ENCODE results near the gene PCIF1. TPM values are rescaled to one million over a fixed set of nuclear protein-coding genes. Genes with fewer than 3 reads are reported as not detected.

Gene PCIF1
- total and polyA plus RNA-seq, 9 of the 15 experiments (the other 6 are each of a cell fraction or from before 2014, with no cell fraction given) = 5.8 to 29.4 (median 11.3) TPM

GRCh38 chr20:45934586-45935415 lies at the start of gene PCIF1 (continued):
- TF ChIP-seq MCM2 (IDR thresholded peaks at IDR 0.05; ENCODE audit: low read depth) = no peak
- TF ChIP-seq PCBP1 (IDR thresholded peaks at IDR 0.05; ENCODE audit: low read depth, low read length, poor library complexity, severe bottlenecking) = peak; percentile 91
- TF ChIP-seq EZH2 (IDR thresholded peaks at IDR 0.05; ENCODE audit: borderline replicate concordance, low read depth, low read length) = no peak
- no peak for TF ChIP-seq C11orf30 (IDR thresholded peaks at IDR 0.05; ENCODE audit: low read depth)
- TF ChIP-seq, protein P1, sequence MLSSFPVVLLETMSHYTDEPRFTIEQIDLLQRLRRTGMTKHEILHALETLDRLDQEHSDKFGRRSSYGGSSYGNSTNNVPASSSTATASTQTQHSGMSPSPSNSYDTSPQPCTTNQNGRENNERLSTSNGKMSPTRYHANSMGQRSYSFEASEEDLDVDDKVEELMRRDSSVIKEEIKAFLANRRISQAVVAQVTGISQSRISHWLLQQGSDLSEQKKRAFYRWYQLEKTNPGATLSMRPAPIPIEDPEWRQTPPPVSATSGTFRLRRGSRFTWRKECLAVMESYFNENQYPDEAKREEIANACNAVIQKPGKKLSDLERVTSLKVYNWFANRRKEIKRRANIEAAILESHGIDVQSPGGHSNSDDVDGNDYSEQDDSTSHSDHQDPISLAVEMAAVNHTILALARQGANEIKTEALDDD (IDR thresholded peaks at IDR 0.05) = no peak
- no peak for TF ChIP-seq SMC3 (conservative IDR thresholded peaks at IDR 0.05; ENCODE audit: insufficient read depth, low read depth, low read length)
- TF ChIP-seq NRF1 (conservative IDR thresholded peaks at IDR 0.05 in 1 of 2, IDR thresholded peaks at IDR 0.05 in 1 of 2) = peak; percentile 96 to 98
- TF ChIP-seq REST (IDR thresholded peaks at IDR 0.05; ENCODE audit: borderline replicate concordance) = peak; percentile 78
- peak; percentile 86 for TF ChIP-seq REST (CRISPR knock-in tag; IDR thresholded peaks at IDR 0.05; ENCODE audit: low read depth)
- peak; percentile 73 for TF ChIP-seq PRPF4 (IDR thresholded peaks at IDR 0.05; ENCODE audit: insufficient read depth, low read depth, low read length, poor library complexity, severe bottlenecking)
- TF ChIP-seq SREBF2 (CRISPR knock-in tag; IDR thresholded peaks at IDR 0.05) = no peak
- TF ChIP-seq, protein P2, sequence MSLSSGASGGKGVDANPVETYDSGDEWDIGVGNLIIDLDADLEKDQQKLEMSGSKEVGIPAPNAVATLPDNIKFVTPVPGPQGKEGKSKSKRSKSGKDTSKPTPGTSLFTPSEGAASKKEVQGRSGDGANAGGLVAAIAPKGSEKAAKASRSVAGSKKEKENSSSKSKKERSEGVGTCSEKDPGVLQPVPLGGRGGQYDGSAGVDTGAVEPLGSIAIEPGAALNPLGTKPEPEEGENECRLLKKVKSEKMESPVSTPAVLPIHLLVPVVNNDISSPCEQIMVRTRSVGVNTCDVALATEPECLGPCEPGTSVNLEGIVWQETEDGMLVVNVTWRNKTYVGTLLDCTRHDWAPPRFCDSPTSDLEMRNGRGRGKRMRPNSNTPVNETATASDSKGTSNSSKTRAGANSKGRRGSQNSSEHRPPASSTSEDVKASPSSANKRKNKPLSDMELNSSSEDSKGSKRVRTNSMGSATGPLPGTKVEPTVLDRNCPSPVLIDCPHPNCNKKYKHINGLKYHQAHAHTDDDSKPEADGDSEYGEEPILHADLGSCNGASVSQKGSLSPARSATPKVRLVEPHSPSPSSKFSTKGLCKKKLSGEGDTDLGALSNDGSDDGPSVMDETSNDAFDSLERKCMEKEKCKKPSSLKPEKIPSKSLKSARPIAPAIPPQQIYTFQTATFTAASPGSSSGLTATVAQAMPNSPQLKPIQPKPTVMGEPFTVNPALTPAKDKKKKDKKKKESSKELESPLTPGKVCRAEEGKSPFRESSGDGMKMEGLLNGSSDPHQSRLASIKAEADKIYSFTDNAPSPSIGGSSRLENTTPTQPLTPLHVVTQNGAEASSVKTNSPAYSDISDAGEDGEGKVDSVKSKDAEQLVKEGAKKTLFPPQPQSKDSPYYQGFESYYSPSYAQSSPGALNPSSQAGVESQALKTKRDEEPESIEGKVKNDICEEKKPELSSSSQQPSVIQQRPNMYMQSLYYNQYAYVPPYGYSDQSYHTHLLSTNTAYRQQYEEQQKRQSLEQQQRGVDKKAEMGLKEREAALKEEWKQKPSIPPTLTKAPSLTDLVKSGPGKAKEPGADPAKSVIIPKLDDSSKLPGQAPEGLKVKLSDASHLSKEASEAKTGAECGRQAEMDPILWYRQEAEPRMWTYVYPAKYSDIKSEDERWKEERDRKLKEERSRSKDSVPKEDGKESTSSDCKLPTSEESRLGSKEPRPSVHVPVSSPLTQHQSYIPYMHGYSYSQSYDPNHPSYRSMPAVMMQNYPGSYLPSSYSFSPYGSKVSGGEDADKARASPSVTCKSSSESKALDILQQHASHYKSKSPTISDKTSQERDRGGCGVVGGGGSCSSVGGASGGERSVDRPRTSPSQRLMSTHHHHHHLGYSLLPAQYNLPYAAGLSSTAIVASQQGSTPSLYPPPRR (CRISPR knock-in tag; IDR thresholded peaks at IDR 0.05; ENCODE audit: borderline replicate concordance) = peak; percentile 96; the same call in 1 of the 2 replicates
- no peak for TF ChIP-seq PTBP1 (IDR thresholded peaks at IDR 0.05; ENCODE audit: low read depth, low read length)

Data from K562 (cell line).